Progenitor cell of endocrine pancreas (in vitro differentiated cells): ENCODE results near the gene NLRC4. TPM values are rescaled to one million over a fixed set of nuclear protein-coding genes. Genes with fewer than 3 reads are reported as not detected.

Experiments used
- DNase-seq: peaks from one replicate; pipeline ENCODE4 v3.0.0; 2021; ENCODE audit warnings: low spot score; ENCODE audit not compliant: unreplicated experiment
- H3K27ac Mint-ChIP-seq: 2 replicates; pipeline ENCODE4 v1.8.0; 2021; ENCODE audit warnings: mild to moderate bottlenecking, moderate library complexity, mixed read lengths
- H3K27me3 Mint-ChIP-seq: 2 replicates; pipeline ENCODE4 v1.8.0; 2021; ENCODE audit warnings: mixed read lengths
- H3K36me3 Mint-ChIP-seq: 2 replicates; pipeline ENCODE4 v1.8.0; 2022; ENCODE audit warnings: mixed read lengths; ENCODE audit not compliant: insufficient read depth
- H3K4me1 Mint-ChIP-seq: 2 replicates; pipeline ENCODE4 v1.8.0; 2021; ENCODE audit warnings: low read depth, mixed read lengths
- H3K4me3 Mint-ChIP-seq: 2 replicates; pipeline ENCODE4 v1.8.0; 2021; ENCODE audit warnings: low read depth, mild to moderate bottlenecking, moderate library complexity, mixed read lengths
- H3K9me3 Mint-ChIP-seq: 2 replicates; pipeline ENCODE4 v1.8.0; 2021; ENCODE audit warnings: low read depth, mixed read lengths
- CTCF ChIP-seq: fragments of 200-600 bp; sonication (generic); IDR thresholded peaks from one replicate; pipeline ENCODE4 v1.5.0; 2021; ENCODE audit warnings: antibody characterized with exemption, mild to moderate bottlenecking; ENCODE audit not compliant: unreplicated experiment
- total RNA-seq: library from RNA; stranded (reverse); gene quantifications from 2 replicates; pipeline ENCODE4 v1.2.1, GENCODE V29; 2021

The NLRC4 gene
- total RNA-seq, 1 donor from 2014 or later, result not detected

GRCh38 chr2:32274289-32274688 is 9.6 kb upstream of the NLRC4 start:
- peaks cover 3% of the 10 kb centered on the region for H3K9me3 Mint-ChIP-seq
- H3K27me3 Mint-ChIP-seq, result peaks cover 13% of the 10 kb centered on the region
- no peak for TF ChIP-seq CTCF
- H3K27ac Mint-ChIP-seq, result no peak overlapping the region
- peaks cover 6% of the 10 kb centered on the region for H3K4me1 Mint-ChIP-seq
- H3K36me3 Mint-ChIP-seq, result no peaks in the 10 kb centered on the region
- no peak for DNase-seq
- no peak overlapping the region for H3K4me3 Mint-ChIP-seq

- TF ChIP-seq CTCF, result no peak
- H3K9me3 Mint-ChIP-seq, result no peaks in the 10 kb centered on the region
- H3K27me3 Mint-ChIP-seq, result peaks cover 21% of the 10 kb centered on the region
- no peak for DNase-seq
- peaks cover under 1% of the 10 kb centered on the region for H3K4me1 Mint-ChIP-seq
- no peak overlapping the region for H3K4me3 Mint-ChIP-seq
- no peaks in the 10 kb centered on the region for H3K36me3 Mint-ChIP-seq
- H3K27ac Mint-ChIP-seq, result no peak overlapping the region
Measured at GRCh38 chr2:32272279-32272678, 7.6 kb upstream of the NLRC4 start.

GRCh38 chr2:32271063-32271462 is 6.4 kb upstream of the NLRC4 start:
- Mint-ChIP-seq H3K4me3 (no peak overlapping the region), H3K27me3 (peaks cover 23% of the 10 kb centered on the region), H3K27ac (no peak overlapping the region), H3K4me1 (no peaks in the 10 kb centered on the region), H3K36me3 (no peaks in the 10 kb centered on the region), H3K9me3 (no peaks in the 10 kb centered on the region)
- DNase-seq, result no peak
- no peak for TF ChIP-seq CTCF

GRCh38 chr2:32262105-32262504 is 2.6 kb downstream of the NLRC4 start:
- Mint-ChIP-seq H3K27ac (no peak overlapping the region), H3K4me3 (no peak overlapping the region), H3K27me3 (peaks cover 6% of the 10 kb centered on the region), H3K4me1 (no peaks in the 10 kb centered on the region), H3K36me3 (no peaks in the 10 kb centered on the region), H3K9me3 (no peaks in the 10 kb centered on the region)
- TF ChIP-seq CTCF, result no peak
- DNase-seq, result no peak

GRCh38 chr2:32260376-32260775 is 4.3 kb downstream of the NLRC4 start:
- Mint-ChIP-seq H3K9me3 (no peaks in the 10 kb centered on the region), H3K36me3 (no peaks in the 10 kb centered on the region), H3K4me3 (no peak overlapping the region), H3K27ac (no peak overlapping the region), H3K27me3 (peaks cover 3% of the 10 kb centered on the region), H3K4me1 (no peaks in the 10 kb centered on the region)
- no peak for TF ChIP-seq CTCF
- DNase-seq, result no peak
